Endodermal cell (in vitro differentiated cells): ENCODE measurements around the gene MGAT4A. TPM values are rescaled to one million over a fixed set of nuclear protein-coding genes. Genes with fewer than 3 reads are reported as not detected.
A peak's percentile ranks its signal among the peaks of the same experiment; 100 is the strongest.

Experiments
- DNase-seq: peaks from one replicate; pipeline ENCODE4 v3.0.0-alpha.2; 2017
- H3K27ac ChIP-seq: 2 replicates; pipeline ENCODE4 v1.5.1; 2013; ENCODE audit warnings: mild to moderate bottlenecking, low read depth, low read length, moderate library complexity
- H3K27me3 ChIP-seq: 2 replicates; pipeline ENCODE4 v1.6.1; 2013; ENCODE audit warnings: mild to moderate bottlenecking, low read length, moderate library complexity; ENCODE audit not compliant: insufficient read depth, control insufficient read depth, poor library complexity, severe bottlenecking
- H3K36me3 ChIP-seq: 2 replicates; pipeline ENCODE4 v1.7.0; 2013; ENCODE audit warnings: mild to moderate bottlenecking, low read length, moderate library complexity; ENCODE audit not compliant: control insufficient read depth, insufficient read depth
- H3K4me1 ChIP-seq: one replicate; pipeline ENCODE4 v1.7.0; 2013; ENCODE audit warnings: low read length; ENCODE audit not compliant: control insufficient read depth, insufficient read depth
- H3K4me3 ChIP-seq: 2 replicates; pipeline ENCODE4 v1.5.1; 2013; ENCODE audit warnings: mild to moderate bottlenecking, low read length, moderate library complexity
- H3K9ac ChIP-seq: 2 replicates; pipeline ENCODE4 v1.6.1; 2013; ENCODE audit warnings: mild to moderate bottlenecking, low read length, moderate library complexity; ENCODE audit not compliant: poor library complexity, severe bottlenecking; ENCODE audit errors: extremely low read depth
- H3K9me3 ChIP-seq: 2 replicates; pipeline ENCODE4 v1.6.1; 2013; ENCODE audit warnings: mild to moderate bottlenecking, low read length, moderate library complexity; ENCODE audit not compliant: control insufficient read depth
- H3K27ac Mint-ChIP-seq: 2 replicates; pipeline ENCODE4 v1.8.0; 2020; ENCODE audit warnings: mixed read lengths
- H3K27me3 Mint-ChIP-seq: 2 replicates; pipeline ENCODE4 v1.8.0; 2021; ENCODE audit warnings: mild to moderate bottlenecking, mixed read lengths; ENCODE audit not compliant: insufficient read depth
- H3K36me3 Mint-ChIP-seq: 2 replicates; pipeline ENCODE4 v1.8.0; 2020; ENCODE audit warnings: low read depth, mixed read lengths
- H3K4me1 Mint-ChIP-seq: 2 replicates; pipeline ENCODE4 v1.8.0; 2020; ENCODE audit warnings: mixed read lengths
- H3K4me3 Mint-ChIP-seq: 2 replicates; pipeline ENCODE4 v1.8.0; 2020; ENCODE audit warnings: mild to moderate bottlenecking, moderate library complexity, mixed read lengths
- H3K9me3 Mint-ChIP-seq: 2 replicates; pipeline ENCODE4 v1.8.0; 2020; ENCODE audit warnings: mild to moderate bottlenecking, mixed read lengths
- WGBS, 2 experiments: methylation state at CpG; one replicate each; pipeline versions ENCODE4 v1.1.5 to v1.1.7; 2013; ENCODE audit warnings: missing lambda C conversion rate in 2 of 2, mixed read lengths in 1 of 2; ENCODE audit not compliant: insufficient coverage in 1 of 2, insufficient read length in 1 of 2; 5-methylcytosine and 5-hydroxymethylcytosine counted together
- total RNA-seq, 2 donors: library from RNA; stranded (reverse); fragmentation: NEBNext Ultra II Directional in 1 of 2; extraction: Animal tissue kit (Norgen Biotek cat#: 25700) in 1 of 2; gene quantifications; 2 replicates in 1 of 2; 3 replicates in 1 of 2; pipeline ENCODE4 v1.2.1, GENCODE V29; 2021
- TF ChIP-seq, protein P1 (sequence below): fragments of 200-600 bp; sonication (generic); conservative IDR thresholded peaks from 2 replicates; pipeline ENCODE4 v1.5.0; 2021; ENCODE audit warnings: antibody characterized with exemption, mild to moderate bottlenecking

The MGAT4A gene
- total RNA-seq, 2 donors from 2014 or later = 8.2 to 11.1 TPM

DNA sequence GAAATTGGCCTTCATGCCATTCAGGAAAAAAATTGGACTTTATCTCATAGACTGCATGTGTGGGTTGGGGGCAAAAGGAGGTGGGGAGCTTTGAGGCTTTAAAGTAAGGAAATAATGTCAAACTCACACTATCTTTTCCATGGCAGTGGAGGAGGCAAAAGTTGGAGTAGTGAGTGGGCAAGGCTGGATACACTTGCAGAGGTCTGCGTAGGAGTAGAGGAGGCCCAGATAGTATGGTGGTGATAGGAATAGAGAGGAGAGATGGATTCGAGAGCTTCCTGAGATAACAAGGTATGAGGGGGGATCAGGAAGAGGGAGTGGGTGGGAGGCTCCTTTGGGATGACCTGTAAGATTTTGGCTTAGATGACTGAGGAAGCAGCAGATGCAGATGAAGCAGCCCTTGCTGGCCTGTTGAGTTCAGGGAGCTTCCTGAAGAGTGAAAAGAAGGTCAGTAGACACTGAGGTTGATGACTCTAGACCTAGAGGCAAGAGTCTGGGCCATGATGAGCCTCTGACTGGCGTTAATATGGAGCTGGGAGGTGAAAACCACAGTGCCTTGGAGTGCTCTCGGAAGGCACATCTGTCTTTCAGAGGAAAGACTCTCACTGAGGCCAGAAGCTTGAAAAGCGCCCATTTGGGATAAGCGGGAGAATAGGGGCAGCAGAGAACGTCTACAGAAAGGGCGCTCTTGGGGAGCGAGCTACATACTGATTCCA, 116.8 kb downstream of the MGAT4A start:
- H3K36me3 Mint-ChIP-seq = peaks cover 67% of the 10 kb centered on the region
- 89 to 96% methylated on average over 8 to 9 of the region's 9 CpGs for WGBS, 2 experiments
- H3K4me3 Mint-ChIP-seq = no peak overlapping the region
- no peaks in the 10 kb centered on the region for H3K27me3 Mint-ChIP-seq
- H3K27ac Mint-ChIP-seq = peak overlapping the region; percentile 24
- H3K9me3 Mint-ChIP-seq = no peaks in the 10 kb centered on the region
- Histone ChIP-seq H3K9me3 (no peaks in the 10 kb centered on the region), H3K4me1 (peaks cover 8% of the 10 kb centered on the region), H3K27ac (no peak overlapping the region), H3K27me3 (no peaks in the 10 kb centered on the region), H3K9ac (no peak overlapping the region), H3K36me3 (peaks cover 82% of the 10 kb centered on the region), H3K4me3 (no peak overlapping the region)
- peaks cover 43% of the 10 kb centered on the region for H3K4me1 Mint-ChIP-seq
- no peak for DNase-seq
- TF ChIP-seq, protein P1, sequence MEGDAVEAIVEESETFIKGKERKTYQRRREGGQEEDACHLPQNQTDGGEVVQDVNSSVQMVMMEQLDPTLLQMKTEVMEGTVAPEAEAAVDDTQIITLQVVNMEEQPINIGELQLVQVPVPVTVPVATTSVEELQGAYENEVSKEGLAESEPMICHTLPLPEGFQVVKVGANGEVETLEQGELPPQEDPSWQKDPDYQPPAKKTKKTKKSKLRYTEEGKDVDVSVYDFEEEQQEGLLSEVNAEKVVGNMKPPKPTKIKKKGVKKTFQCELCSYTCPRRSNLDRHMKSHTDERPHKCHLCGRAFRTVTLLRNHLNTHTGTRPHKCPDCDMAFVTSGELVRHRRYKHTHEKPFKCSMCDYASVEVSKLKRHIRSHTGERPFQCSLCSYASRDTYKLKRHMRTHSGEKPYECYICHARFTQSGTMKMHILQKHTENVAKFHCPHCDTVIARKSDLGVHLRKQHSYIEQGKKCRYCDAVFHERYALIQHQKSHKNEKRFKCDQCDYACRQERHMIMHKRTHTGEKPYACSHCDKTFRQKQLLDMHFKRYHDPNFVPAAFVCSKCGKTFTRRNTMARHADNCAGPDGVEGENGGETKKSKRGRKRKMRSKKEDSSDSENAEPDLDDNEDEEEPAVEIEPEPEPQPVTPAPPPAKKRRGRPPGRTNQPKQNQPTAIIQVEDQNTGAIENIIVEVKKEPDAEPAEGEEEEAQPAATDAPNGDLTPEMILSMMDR = no peak

DNA sequence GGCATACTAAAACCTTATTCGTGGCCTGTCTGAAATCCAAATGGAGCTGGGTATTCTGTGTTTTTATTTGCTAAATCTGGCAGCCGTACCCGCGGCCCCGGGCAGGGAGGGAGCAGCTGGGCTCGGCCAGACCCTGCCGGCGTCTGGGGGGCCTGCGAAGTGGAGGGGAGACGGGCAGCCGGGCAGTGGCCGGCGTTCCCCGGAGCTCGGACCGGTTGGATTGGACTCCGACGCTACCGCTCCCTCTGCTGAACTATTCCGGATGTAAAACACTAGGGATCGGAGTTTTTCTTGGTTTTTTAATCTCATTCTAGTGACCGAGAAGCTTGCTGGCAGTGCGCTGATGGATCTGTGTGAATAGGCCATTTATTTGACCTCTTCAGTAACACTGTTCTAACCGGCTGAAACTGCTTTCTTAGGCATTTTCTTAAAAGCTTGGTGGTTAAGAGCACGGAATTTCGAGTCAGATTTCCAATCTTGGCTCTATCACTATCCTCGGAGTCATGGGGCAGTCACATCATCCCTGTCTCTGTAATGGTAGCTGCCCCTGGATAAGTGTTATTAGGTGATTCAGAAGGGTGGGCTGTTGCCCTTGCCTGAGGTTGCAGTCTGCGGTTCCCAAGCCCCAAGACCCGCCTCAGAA, 121.8 kb downstream of the MGAT4A start:
- H3K36me3 ChIP-seq = peaks cover 37% of the 10 kb centered on the region
- peak overlapping the region; percentile 86 for H3K27ac ChIP-seq
- Mint-ChIP-seq H3K4me3 (peak overlapping the region; percentile 71), H3K27me3 (no peaks in the 10 kb centered on the region), H3K9me3 (no peaks in the 10 kb centered on the region), H3K4me1 (peaks cover 70% of the 10 kb centered on the region), H3K36me3 (peaks cover 32% of the 10 kb centered on the region), H3K27ac (peak overlapping the region; percentile 88)
- WGBS, 2 experiments = 4 to 9% methylated on average over 17 to 29 of the region's 29 CpGs
- peak overlapping the region; percentile 91 for H3K4me3 ChIP-seq
- no peaks in the 10 kb centered on the region for H3K27me3 ChIP-seq
- H3K4me1 ChIP-seq = peaks cover 8% of the 10 kb centered on the region
- DNase-seq = peak; percentile 59
- TF ChIP-seq, protein P1 = no peak
- H3K9ac ChIP-seq = peak overlapping the region; percentile 95
- no peaks in the 10 kb centered on the region for H3K9me3 ChIP-seq

DNA sequence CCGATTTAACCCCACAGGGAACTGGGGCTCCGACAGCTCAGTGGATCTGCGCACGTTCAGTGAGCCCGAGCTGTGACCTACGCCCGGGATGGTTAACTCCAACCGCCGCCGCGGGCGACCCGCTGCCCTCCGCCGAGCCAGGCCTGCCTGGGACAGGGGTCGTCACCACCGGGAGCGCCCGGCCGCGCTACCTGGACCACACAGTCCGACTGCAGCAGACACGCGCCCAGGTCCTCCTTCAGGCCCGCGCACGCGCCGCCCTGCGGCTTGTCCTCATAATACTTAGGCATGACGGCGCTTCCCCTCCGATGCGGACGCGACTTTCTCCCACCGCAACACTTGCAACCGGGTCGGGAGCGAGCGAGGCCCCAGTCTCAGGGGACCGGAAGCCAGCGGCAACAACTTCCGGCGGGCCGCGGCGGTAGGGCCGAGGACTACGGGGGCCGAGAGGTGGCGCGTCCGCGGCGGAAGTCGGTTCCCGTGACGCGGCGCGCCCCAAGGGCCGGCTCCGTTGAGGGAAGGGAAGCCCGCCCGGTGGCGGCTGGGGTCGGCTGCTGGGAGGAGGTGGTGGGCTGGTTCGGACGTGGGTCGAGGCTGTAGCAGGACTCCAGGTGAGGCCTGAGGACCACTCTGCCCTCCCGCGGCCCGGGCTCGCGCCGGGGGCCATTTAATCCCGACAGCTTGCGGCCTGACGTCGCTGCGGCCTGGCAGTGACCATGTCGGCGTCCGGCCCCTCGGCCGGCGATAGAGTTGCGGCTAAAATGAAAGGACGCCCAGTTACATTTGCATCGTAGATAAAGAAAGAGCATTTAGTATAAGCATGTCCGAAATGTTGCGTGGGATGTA, 122.6 kb downstream of the MGAT4A start, which contains the start of the genes COA5 and UNC50:
TSS of gene COA5 (minus strand) at position 397 of the 846 bp plus-strand sequence. CDS start at position 290, 107 bp downstream.
TSS of gene UNC50 (plus strand) at position 474 of the 846 bp plus-strand sequence. CDS start 1,171 bp downstream, outside the sequence.
- Histone ChIP-seq H3K9me3 (no peaks in the 10 kb centered on the region), H3K27me3 (no peaks in the 10 kb centered on the region), H3K9ac (peak within 1 kb of the TSS; percentile 95), H3K36me3 (peaks cover 34% of the 10 kb centered on the region), H3K27ac (peak within 1 kb of the TSS; percentile 86), H3K4me1 (peaks cover 8% of the 10 kb centered on the region), H3K4me3 (peak within 1 kb of the TSS; percentile 91)
- H3K4me1 Mint-ChIP-seq = peaks cover 66% of the 10 kb centered on the region
- TF ChIP-seq, protein P1 = peak; percentile 24
- 0% methylated on average over 36 to 93 of the region's 93 CpGs for WGBS, 2 experiments
- peak within 1 kb of the TSS; percentile 88 for H3K27ac Mint-ChIP-seq
- H3K36me3 Mint-ChIP-seq = peaks cover 32% of the 10 kb centered on the region
- H3K27me3 Mint-ChIP-seq = no peaks in the 10 kb centered on the region
- no peaks in the 10 kb centered on the region for H3K9me3 Mint-ChIP-seq
- DNase-seq = peak; percentile 94
- peak within 1 kb of the TSS; percentile 71 for H3K4me3 Mint-ChIP-seq
